Measurements from ENCODE around the gene CLASP1.

The CLASP1 gene

GRCh38 chr2:121489911-121490583 is 159.2 kb downstream of the CLASP1 start:
- no peak overlapping the region for H3K4me3 ChIP-seq (ENCODE audit: low read depth, low read length)
- no peak for TF ChIP-seq CTCF (IDR thresholded peaks at IDR 0.05; ENCODE audit: borderline replicate concordance, insufficient read depth, low read depth, low read length)

GRCh38 chr2:121489284-121489683 is 160.0 kb downstream of the CLASP1 start:
- TF ChIP-seq CTCF (IDR thresholded peaks at IDR 0.05; ENCODE audit: borderline replicate concordance, insufficient read depth, low read depth, low read length): no peak
- H3K4me3 ChIP-seq (ENCODE audit: low read depth, low read length): no peak overlapping the region

- no peak for TF ChIP-seq CTCF (IDR thresholded peaks at IDR 0.05; ENCODE audit: borderline replicate concordance, insufficient read depth, low read depth, low read length)
- H3K4me3 ChIP-seq (ENCODE audit: low read depth, low read length): no peak overlapping the region
These were observed 163.0 kb downstream of the CLASP1 start for GRCh38 chr2:121486191-121486790.

GRCh38 chr2:121485039-121485438 is 164.2 kb downstream of the CLASP1 start:
- H3K4me3 ChIP-seq (ENCODE audit: low read depth, low read length): no peak overlapping the region
- TF ChIP-seq CTCF (IDR thresholded peaks at IDR 0.05; ENCODE audit: borderline replicate concordance, insufficient read depth, low read depth, low read length): no peak

GRCh38 chr2:121483846-121484245 is 165.4 kb downstream of the CLASP1 start:
- TF ChIP-seq CTCF (IDR thresholded peaks at IDR 0.05; ENCODE audit: borderline replicate concordance, insufficient read depth, low read depth, low read length): no peak

GRCh38 chr2:121483021-121483420 is 166.2 kb downstream of the CLASP1 start:
- no peak for TF ChIP-seq CTCF (IDR thresholded peaks at IDR 0.05; ENCODE audit: borderline replicate concordance, insufficient read depth, low read depth, low read length)

More at GRCh38 chr2:121483846-121484245, 165.4 kb downstream of the CLASP1 start:
- no peak overlapping the region for H3K4me3 ChIP-seq (ENCODE audit: low read depth, low read length)

GRCh38 chr2:121480826-121481225 is 168.4 kb downstream of the CLASP1 start:
- no peak overlapping the region for H3K4me3 ChIP-seq (ENCODE audit: low read depth, low read length)
- no peak for TF ChIP-seq CTCF (IDR thresholded peaks at IDR 0.05; ENCODE audit: borderline replicate concordance, insufficient read depth, low read depth, low read length)

More at GRCh38 chr2:121483021-121483420, 166.2 kb downstream of the CLASP1 start:
- H3K4me3 ChIP-seq (ENCODE audit: low read depth, low read length): no peak overlapping the region
